Activated T-cell treated with anti-CD3 and anti-CD28 coated beads for 4 hours (primary cell): ENCODE data around the gene UMAD1.

ENCODE experiments used
- DNase-seq: peaks from one replicate; pipeline ENCODE4 v3.0.0-alpha.2; 2020

UMAD1 gene

GRCh38 chr7:7850150-7850549, 209.6 kb downstream of the UMAD1 start:
- DNase-seq: no peak

- DNase-seq: no peak
Measured at GRCh38 chr7:7851381-7851780, 210.8 kb downstream of the UMAD1 start.

GRCh38 chr7:7851991-7852390, 211.4 kb downstream of the UMAD1 start:
- no peak for DNase-seq

DNA sequence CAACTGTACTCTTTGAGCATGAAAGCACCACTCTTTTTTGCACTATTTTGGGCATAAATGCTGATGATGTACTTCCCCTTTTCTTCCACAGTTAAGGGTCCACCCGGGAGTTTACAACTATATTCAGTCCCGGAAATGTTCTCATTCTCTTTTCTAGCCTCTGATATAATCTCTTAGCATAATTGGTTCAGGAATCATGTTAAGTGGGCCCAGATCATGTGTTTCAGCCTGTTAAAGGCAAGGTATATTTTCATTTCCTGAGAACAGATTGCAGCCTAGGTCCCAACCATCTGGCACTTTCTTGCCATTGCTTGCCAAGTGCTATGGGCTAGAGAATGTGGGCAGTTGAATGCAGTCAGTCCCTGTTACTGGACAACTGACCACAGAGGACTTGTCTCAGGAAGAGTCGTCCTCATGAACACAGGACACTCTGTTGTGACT, 216.6 kb downstream of the UMAD1 start:
- no peak for DNase-seq

DNA sequence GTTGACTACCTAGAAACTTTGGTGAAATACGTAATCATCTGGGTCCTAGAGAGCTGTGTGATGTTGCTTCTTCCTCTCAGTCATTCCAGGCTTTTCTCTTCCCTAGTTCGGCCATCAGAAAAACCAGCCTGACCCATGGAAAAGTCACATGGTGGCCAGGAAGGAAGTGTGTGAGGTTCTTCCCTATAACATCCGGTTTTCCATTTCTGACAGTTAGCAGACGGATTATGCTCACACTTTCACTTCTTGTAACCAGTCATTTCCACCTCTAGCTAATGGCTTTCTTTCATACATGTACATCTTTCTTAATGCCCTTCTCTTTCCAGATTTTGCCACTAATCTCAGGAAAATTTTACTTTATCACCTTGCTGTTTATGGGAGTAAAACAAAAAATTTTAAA, 218.0 kb downstream of the UMAD1 start:
- no peak for DNase-seq

DNA sequence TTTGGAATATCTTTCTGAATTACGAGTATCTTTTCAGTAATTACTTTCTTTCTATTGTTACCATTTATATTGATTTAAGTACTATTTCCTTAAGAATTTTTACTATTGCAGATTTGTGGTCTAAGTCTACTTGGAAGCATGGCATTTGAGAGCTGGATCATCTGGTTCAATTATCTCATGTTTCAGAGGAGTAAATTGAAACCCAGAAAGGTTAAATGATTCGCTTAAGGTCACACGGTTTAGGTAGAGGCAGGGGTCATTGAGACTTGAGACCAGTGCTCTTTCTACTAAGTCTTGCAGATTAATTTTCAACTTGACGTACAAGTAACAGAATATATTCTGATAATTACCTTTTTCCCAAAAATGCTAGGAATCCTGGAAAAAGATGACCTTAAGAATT, 218.9 kb downstream of the UMAD1 start:
- no peak for DNase-seq

- no peak for DNase-seq
Measured at GRCh38 chr7:7861211-7861633, 220.7 kb downstream of the UMAD1 start.

- no peak for DNase-seq
Measured at GRCh38 chr7:7862393-7862792, 221.8 kb downstream of the UMAD1 start.

GRCh38 chr7:7867846-7868571, 227.5 kb downstream of the UMAD1 start:
- no peak for DNase-seq

- no peak for DNase-seq
Measured at GRCh38 chr7:7868572-7868899, 228.0 kb downstream of the UMAD1 start.

DNA sequence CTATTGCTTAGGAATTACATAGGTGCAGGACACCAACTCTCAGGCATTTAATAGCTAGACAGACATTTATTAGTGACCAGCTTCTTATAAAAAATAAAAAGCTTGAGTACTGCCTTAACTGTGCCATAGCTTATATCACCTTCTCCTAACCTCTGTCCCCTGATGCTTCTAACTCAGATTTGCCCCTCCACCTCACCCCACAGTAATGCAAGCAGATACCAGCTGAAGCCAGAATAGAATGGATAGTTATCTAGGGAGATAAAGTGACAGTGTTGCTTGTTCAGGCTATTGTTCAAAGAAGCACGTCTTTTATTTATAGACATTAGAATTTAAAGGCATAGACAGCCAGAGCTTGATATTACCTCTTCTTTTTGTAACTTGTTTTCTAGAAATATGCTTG, 228.5 kb downstream of the UMAD1 start:
- DNase-seq: no peak

DNA sequence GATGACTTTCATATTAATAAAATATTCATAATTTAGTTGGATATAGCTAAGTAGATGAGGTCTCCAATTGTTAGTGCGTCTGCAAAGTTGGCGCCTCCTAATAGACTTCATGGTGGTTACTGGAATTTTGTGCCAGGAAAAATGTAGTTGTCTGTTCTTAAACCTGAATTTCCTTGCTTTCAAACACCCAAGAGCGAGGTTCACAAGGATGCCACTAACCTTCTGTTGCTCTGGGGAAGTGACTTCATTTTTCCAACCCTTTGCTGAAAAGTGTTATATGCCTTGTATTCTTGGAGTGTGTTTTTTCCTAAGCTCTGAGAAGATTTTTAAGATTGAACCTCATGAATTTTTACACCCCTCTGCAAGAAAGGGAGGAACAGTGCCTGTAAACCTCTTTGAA, 229.1 kb downstream of the UMAD1 start:
- no peak for DNase-seq

GRCh38 chr7:7870555-7870954, 230.0 kb downstream of the UMAD1 start:
- no peak for DNase-seq

DNA sequence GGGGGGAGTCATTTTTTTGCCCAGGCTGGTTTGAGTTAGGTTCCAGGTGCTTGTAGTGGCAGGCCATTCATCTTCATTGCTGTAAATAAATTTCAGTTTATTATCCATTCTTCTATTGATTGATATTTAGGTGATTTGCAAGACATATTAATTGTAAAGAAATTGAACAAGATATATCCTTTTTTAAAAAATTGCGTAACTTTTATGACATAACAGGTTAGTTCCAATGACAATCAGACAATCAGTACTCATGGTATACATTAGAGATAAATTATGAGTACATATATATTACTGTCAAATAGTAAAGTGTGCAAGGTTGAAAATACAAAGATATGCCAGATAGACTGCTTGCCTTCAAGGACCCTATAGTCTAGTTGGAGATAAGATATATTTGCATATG, 235.9 kb downstream of the UMAD1 start:
- no peak for DNase-seq

DNA sequence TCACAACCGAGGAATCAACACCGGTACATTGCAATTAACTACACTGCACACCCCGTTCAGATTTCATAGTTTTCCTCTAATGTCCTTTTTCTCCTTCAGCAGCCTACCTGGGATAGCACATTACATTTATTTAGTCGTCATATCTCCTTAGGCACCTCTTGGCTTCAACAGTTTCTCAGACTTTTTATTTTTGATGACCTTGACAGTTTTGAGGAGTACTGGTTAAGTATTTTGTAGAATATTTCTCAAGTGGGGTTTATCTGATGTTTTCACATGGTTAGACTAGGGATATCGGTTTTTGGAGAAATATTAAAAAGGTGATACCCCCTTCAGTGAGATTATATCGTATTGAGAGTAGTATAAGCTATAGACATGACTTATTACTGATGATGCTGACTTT, 241.0 kb downstream of the UMAD1 start:
- no peak for DNase-seq

GRCh38 chr7:7882888-7883287, 242.3 kb downstream of the UMAD1 start:
- no peak for DNase-seq

- DNase-seq: no peak
Measured at GRCh38 chr7:7883394-7883793, 242.8 kb downstream of the UMAD1 start.

GRCh38 chr7:7884855-7885254, 244.3 kb downstream of the UMAD1 start:
- no peak for DNase-seq

- no peak for DNase-seq
Measured at GRCh38 chr7:7889791-7890568, 249.4 kb downstream of the UMAD1 start.

GRCh38 chr7:7895004-7895650, 254.6 kb downstream of the UMAD1 start:
- DNase-seq: no peak

GRCh38 chr7:7895754-7896153, 255.2 kb downstream of the UMAD1 start:
- no peak for DNase-seq

DNA sequence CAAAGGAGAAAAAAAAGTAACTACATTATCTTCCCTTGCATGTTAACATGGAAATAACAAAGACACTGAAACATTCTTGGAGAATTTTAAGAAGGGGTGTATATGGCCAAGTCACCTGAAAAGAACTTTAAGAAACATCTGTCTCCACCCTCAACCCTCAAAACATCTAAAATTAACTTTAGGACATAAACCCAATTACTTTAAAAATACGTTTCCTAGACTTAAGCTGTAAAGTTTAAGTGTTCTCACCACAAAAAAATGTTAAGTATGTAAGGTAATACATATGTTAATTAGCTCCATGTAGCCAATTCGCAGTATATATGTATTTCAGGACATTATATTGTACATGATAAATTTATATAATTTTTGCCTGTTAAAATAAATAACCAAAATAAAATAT, 257.0 kb downstream of the UMAD1 start:
- DNase-seq: no peak

GRCh38 chr7:7897949-7898515, 257.5 kb downstream of the UMAD1 start:
- DNase-seq: no peak

DNA sequence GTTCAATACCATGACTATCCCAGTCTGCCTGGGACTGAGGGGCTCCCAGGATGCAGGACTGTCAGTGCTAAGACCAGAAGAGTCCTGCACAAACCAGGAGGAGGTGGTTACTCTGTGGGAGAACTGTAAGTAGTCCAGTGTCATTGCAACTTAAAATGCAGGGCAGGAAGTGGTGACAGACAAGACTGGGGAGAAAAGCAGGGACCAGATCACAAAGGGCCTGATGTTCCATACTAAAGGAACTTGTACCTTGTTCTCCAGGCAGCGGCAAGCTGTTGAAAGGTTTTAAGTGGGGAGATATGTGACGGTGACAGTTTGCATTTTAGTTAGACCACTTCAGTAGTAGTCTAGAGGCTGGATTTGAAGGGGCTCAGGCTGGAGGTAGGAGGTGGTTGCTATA, 262.3 kb downstream of the UMAD1 start:
- no peak for DNase-seq
